HG03354 (cell line): ENCODE data around the gene RPL22.

Experiments
- ATAC-seq: cut with Tn5 transposase; IDR thresholded peaks from one replicate; pipeline ENCODE4 v1.9.1; 2021; ENCODE audit warnings: mild to moderate bottlenecking; ENCODE audit not compliant: unreplicated experiment, poor library complexity, severe bottlenecking

Gene RPL22

GRCh38 chr1:6207075-6207885, 7.9 kb upstream of the RPL22 start:
- ATAC-seq = no peak

GRCh38 chr1:6206520-6206855, 7.1 kb upstream of the RPL22 start:
- ATAC-seq = no peak

- peak; percentile 58 for ATAC-seq
Measured at GRCh38 chr1:6205849-6206519, 6.6 kb upstream of the RPL22 start, which contains the start of gene RNF207. Gene RNF207, plus strand, starts transcription at chr1:6206119. Its CDS starts 417 bp downstream, at chr1:6206536.

GRCh38 chr1:6202256-6202655, 2.9 kb upstream of the RPL22 start:
- ATAC-seq = no peak

- no peak for ATAC-seq
Measured at GRCh38 chr1:6200188-6200809, 904 bp upstream of the RPL22 start.

- ATAC-seq = peak; percentile 36
Measured at GRCh38 chr1:6198646-6199297, 623 bp downstream of the RPL22 start.

- no peak for ATAC-seq
Measured at GRCh38 chr1:6197746-6198427, 1.5 kb downstream of the RPL22 start.

- no peak for ATAC-seq
Measured at GRCh38 chr1:6191968-6192367, 7.4 kb downstream of the RPL22 start.

GRCh38 chr1:6188466-6188865, 10.9 kb downstream of the RPL22 start:
- ATAC-seq = no peak

- no peak for ATAC-seq
Measured at GRCh38 chr1:6185635-6186382, 13.6 kb downstream of the RPL22 start.

GRCh38 chr1:6185151-6185550, 14.2 kb downstream of the RPL22 start:
- no peak for ATAC-seq

GRCh38 chr1:6184083-6184783, 15.2 kb downstream of the RPL22 start:
- no peak for ATAC-seq

- ATAC-seq = no peak
Measured at GRCh38 chr1:6183520-6183989, 15.8 kb downstream of the RPL22 start.

GRCh38 chr1:6181347-6181770, 18.0 kb downstream of the RPL22 start:
- ATAC-seq = no peak

GRCh38 chr1:6180707-6181311, 18.6 kb downstream of the RPL22 start:
- ATAC-seq = no peak

GRCh38 chr1:6180268-6180706, 19.1 kb downstream of the RPL22 start, which contains the start of gene CHD5:
Gene CHD5, minus strand, starts transcription at chr1:6180321. Its CDS starts 298 bp downstream, at chr1:6180023.
- ATAC-seq = no peak

- no peak for ATAC-seq
Measured at GRCh38 chr1:6179564-6180175, 19.7 kb downstream of the RPL22 start.
